Suppressor macrophage (primary cell): Measurements from ENCODE around the gene PPTC7.
"Not testable (repeated sequence)": the region's sequence is repeated elsewhere in the genome, so short reads cannot be mapped to it uniquely, and the experiment has no call there.

ENCODE experiments used
- DNase-seq, 4 experiments: peaks; one replicate each; pipeline ENCODE4 v3.0.0-alpha.2; 2020 to 2022

PPTC7 gene

DNA sequence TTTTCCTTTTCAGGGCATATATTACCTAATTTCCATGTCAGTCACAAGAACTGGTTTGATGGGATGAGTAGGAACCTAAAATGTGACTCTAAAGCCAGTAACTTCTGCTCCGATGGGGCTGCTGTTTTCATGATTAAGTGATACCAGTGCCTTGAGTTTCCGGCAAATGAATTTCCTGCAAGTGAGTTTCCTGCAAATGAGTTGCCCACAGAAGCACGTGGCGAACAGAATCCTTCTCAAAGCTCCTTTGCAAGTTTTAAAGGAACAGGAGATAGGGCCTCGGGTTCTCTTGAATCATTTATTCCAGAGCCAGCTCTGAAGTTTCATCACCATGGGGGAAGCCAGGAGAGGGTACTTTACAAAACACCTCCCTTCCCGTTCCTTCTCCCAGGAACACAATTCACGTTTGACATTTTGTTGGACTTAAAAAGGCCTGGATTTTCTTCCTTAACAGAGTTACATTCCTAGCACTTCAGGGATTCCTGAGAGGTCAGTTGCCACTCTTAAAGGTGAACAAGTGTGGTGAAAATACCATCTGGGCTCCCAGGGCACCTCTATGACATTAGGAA lies 2.2 kb upstream of the PPTC7 start:
- peak; percentile 72 to 89 (median 84) for DNase-seq

DNA sequence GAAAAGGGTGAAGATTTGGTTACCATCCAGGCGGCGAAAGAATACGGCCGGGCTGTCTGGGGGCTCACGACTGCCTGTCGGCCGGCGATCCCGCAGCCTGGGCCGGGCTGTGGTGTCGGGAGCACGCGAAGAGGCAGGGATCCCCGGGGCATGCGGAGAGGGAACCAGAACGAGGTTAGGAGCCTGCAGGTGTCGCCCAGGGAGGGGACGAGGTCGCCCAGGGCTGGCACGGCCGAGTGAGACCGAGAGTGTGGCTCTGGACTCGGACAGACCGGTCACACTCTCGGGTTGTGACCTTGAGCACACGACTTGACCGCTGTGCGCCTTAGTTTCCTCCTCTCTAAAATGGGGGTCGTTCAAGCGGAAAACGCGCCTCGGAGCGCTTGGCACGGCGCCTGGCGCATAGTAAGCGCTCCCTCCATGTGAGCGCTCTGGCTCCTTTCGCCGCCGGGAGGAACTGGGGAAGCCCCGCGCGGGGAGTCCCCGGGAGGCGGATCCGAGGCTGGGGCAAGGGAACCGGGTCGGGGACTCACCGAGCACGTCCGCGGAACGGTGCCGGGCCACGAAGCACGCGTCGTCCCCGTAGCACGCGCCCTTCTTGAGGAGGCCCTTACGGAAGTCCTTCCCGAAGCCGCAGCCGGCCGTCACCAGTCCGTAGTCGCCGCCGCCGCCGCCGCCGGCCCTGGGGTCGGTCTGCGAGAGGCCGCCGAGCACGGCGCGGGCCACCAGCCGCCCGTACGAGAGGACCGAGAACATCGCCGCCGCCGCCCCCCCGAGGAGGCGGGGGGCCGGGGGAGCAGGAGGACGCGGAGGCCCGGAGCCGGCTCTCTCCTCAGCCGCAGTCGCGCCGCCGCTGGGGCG lies 612 bp downstream of the PPTC7 start:
- peak; percentile 73 to 90 (median 80) for DNase-seq

DNA sequence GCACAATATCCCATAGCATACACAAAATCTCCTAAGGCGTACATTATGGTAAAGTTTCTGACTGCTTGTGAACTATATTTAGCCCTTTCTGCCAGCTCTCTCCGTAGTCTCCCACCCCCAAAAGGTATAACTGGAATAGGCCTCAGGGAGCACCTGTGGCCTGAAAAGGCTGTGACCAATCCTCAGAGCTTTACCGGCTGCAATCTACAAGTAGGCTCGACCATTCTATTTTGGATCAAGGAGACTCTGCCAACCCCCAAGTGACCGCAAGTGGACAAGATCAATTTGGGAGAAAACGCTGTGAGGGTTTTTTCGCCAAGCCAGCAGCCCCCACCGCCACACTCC lies 1.2 kb downstream of the PPTC7 start:
- DNase-seq, result no peak

DNA sequence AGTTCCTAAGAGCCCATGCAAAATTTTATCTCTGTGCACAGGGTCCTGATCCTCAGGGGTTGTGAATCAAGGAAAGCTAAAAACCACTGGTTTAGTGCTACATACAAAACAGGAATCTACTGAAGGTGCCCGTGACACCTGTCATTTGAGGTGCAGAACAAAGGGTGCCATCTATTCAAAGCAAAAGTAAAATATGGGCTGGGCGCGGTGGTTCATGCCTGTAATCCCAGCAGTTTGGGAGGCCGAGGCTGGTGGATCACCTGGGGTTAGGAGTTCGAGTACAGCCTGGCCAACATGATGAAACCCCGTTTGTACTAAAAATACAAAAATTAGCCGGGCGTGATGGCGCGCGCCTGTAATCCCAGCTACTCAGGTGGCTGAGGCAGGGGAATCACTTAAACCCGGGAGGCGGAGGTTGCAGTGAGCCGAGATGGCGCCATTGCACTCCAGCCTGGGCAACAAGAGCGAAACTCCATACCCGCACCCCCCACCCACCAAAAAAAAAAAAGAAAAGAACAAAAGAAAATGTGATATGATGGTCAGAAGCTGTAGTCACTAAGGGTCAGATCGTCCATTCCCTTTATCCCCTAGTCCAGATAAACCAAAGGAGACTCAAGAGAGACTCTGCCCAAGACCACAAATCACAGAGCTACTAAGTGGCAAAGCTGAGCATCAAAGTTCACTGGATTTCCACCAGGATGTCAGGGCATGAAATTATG lies 3.4 kb downstream of the PPTC7 start:
- no peak for DNase-seq

DNA sequence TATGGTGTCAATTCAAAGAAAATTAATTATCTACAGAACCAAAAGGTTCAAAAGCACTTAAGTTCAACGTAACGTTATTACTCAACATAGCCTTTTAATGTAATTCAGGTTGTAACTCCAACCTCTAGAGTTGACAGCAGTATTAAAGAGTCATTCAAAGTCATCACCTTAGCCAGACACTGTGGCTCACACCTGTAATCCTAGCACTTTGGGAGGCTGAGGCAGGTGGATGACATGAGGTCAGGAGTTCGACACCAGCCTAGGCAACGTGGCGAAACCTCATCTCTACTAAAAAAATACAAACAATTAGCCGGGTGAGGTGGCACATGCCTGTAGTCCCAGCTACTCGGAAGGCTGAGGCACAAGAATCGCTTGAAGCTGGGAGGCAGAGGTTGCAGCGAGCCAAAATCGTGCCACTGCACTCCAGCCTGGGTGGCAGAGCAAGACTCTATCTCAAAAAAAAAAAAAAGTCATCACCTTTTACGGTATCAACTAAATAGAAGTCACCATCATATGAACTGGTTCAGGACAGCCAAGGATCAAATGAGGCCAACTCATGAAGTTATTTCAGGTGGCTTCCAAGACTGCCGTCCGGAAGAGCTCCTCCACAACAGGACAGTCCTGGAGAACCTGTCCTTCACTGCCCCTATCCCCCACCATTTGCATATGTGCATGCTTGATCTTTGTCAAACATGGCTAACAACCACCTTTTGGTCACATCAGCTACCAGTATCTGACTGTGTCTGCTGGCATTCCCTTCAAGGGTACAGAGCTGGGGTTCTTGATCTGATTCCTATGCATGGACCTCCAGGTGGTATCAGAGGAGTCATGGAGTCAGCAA lies 4.2 kb downstream of the PPTC7 start:
- DNase-seq, result no peak

DNA sequence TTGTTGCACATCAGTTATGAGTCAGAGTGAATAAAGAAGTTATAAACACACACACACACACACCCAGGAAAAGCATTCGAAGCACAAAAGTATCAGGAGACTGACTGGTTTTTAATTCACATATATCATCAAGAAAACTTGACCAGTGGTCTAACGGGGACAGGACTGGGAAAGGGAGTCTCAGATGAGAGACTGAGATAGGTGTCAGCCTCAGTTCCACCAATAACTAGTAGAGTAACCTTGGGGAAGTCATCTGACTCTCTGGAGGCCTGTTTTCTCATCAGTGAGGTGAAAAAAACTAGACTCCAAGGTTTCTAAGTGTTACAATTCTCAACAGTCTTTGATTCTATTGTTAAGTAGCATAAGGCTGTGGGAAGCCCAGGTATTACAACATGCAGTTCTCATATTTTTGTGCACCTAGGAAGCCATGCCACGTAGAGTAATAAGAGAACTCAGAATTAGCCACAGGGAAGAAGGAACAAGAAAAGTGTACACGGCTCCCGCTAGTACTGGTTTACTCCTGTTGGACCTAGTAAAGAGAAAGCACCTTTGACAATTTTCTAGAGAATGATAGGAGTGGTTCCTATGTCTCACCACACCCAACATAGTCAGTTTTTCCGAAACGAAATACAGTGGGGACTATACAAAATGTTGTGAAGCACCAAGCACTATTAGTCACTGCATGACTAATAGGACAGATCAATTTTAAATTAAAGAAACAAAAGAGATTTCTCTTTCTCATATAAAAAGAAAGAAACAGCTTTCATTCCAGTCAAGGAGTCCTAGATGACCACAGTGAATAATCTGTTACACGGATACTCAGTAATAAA lies 5.0 kb downstream of the PPTC7 start:
- DNase-seq, result peak; percentile 40 to 83 (median 68)

DNA sequence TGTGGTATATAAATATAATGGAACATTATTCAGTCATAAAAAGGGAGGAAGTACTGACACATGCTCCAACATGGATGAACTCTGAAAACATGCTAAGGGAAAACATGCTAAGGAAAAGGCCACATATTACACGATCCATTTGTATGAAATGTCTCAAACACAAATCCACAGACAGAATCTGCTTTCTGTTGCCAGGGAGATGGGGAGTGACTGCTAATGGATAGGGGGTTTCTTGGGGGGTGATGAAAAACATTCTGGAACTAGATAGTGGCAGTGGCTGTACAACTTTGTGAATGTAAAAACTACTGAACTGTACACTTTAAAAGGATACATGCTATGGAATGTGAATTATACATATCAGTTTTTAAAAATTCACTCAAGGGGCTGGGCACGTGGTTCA lies 6.6 kb downstream of the PPTC7 start:
- no peak for DNase-seq

DNA sequence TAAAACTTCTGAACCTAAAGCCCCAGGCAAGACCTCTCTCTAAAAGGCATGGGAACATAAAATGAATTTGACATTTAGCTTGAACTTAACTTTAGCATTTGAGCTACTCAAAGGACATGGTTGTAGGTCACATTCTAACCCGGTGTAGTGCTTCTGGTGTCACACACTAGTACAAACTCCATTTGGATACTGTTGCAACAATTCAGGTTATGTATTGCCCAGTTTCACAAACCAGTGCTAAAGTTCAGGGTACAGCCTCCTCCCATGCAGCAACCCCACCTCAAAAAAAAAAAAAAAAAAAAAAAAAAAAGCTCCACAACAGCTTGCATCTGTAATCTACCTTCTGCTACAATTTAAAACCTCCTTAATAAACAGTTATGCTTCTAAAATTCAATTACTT lies 7.8 kb downstream of the PPTC7 start:
- DNase-seq, result peak in 2 of 4 experiments; percentile 46 to 54

DNA sequence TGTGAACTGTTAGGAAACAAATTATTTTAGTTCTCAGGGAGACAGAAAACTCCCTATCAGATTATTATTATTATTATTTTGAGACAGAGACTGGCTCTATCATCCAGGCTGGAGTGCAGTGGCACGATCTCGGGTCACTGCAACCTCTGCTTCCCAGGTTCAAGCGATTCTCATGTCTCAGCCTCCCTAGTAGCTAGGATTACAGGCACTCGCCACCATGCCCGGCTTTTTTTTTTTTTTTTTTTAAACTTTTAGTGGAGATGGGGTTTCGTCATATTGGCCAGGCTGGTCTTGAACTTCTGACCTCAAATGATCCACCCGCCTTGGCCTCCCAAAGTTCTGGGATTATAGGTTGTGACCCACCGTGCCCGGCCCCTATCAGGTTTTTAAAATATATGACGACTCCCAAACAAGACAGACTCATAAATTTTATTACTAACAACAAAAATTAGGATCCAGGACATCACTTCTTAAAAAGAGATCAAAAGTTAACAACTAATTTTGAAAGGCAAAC lies 8.3 kb downstream of the PPTC7 start:
- DNase-seq, result not testable (repeated sequence)

DNA sequence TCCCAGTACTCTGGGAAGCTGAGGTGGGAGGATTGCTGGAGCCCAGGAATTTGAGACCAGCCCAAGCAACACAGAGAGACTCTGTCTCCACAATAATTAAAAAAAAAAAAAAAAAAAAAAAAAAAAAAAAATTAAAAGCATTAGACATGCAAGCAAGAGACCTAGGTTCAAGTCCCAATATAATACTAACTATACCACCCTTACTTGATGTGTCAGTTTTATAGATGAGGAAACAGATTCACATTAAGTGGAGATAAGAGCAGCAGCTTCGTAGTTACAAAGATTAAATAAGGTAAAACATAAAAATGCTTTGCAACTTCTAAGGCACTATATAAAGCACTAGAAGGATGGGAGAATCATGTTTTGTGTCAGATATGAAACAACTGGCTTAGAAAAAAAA lies 9.1 kb downstream of the PPTC7 start:
- DNase-seq, result no peak

DNA sequence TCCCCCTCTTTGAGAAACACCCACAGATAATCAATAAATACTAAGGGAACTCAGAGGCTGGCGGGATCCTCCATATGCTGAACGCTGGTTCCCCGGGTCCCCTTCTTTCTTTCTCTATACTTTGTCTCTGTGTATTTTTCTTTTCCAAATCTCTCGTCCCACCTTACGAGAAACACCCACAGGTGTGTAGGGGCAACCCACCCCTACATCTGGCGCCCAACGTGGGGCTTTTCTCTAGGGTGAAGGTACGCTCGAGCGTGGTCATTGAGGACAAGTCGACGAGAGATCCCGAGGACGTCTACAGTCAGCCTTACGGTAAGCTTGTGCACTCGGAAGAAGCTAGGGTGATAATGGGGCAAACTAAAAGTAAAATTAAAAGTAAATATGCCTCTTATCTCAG lies 12.3 kb downstream of the PPTC7 start:
- not testable (repeated sequence) for DNase-seq

DNA sequence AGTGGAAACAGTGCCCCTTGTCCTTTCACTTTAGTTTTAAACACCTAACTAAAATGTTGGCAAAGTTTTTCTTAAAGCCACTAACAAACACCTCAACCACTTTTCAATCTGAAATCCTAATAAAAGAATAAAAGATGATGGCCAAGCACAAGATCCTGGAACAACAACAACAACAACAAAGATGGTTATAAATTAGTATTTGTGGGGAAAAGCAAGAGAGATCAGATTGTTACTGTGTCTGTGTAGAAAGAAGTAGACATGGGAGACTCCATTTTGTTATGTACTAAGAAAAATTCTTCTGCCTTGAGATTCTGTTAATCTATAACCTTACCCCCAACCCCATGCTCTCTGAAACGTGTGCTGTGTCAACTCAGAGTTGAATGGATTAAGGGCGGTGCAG lies 13.3 kb downstream of the PPTC7 start:
- not testable (repeated sequence) for DNase-seq

DNA sequence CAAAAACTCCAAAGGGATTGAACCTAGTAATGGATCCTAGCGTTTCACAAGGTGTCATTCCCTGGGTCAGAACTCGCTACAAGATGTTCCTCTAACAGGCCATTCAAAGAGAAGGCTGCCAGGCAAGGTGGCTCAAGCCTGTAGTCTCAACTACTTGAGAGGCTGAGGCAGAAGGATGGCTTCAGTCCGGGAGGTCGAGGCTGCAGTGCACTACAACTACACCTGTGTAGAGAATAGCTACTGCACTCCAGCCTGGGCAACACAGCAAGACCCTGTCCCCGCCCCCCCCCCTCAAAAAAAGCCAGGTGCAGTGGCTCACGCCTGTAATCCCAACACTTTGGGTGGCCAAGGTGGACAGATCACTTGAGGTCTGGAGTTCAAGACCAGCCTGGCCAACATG lies 14.4 kb downstream of the PPTC7 start:
- DNase-seq, result no peak

DNA sequence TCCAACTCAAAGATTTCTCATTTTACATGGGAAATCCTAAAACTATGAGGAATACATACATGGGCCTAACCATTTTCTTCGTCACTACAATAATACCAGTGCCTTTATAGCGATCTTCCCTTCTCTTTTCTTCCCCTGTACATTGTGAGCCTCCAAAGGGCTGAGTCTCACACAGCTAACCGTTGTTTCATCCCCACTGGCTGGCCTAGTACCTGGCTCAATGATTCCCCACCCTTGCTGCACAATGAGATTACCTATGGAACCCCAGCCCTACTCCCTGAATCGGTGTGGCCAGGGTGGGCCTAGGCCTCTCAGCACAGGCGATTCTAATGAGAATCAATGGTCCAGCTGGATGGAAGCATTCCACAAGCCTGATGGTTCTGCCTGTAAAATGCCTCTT lies 16.1 kb downstream of the PPTC7 start:
- DNase-seq, result no peak

DNA sequence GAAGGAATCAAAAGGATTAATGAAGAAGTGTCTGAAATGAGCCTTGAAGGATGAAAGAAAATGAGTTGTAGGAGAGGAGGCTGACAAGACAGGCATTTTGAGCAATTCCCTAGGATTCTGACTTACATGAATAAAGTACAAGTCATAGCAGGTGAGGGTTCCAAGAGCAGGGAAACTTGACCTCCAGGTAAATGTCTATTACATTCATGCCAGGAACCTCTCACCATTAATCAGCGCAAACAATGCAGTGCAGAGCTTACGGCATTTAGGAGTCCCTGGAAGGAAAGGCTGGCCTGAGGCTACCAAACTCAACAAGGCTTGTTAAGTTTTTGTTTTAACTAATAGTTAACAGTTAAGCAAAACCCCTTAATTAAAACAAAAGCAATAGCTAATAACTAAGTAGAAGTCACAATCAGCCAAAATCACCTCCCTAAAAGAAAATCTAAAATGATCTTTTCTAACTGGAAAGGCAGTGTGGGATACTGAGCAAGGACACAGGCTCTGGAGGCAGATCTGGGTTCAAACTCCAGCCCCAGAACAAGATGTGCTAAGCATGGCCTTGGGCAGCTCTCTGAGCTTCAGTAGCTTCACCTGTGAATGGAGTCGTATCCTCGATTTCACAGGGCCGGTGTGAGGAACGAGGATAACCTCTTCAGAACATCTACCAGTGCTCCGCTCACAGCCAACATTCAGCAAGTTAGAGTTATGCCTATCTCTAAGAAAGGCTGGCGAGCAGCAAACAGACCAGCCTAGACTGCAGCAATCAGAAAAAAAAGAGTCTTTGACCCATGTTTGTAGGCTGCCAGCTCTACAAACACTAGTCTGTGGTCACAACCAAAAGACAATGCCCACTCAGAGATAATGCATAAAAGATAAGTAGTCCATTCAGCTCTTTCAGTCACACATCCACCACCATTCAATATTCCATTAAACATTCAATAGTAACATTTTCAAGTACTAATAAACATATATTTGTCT lies 16.9 kb downstream of the PPTC7 start:
- DNase-seq, result no peak

DNA sequence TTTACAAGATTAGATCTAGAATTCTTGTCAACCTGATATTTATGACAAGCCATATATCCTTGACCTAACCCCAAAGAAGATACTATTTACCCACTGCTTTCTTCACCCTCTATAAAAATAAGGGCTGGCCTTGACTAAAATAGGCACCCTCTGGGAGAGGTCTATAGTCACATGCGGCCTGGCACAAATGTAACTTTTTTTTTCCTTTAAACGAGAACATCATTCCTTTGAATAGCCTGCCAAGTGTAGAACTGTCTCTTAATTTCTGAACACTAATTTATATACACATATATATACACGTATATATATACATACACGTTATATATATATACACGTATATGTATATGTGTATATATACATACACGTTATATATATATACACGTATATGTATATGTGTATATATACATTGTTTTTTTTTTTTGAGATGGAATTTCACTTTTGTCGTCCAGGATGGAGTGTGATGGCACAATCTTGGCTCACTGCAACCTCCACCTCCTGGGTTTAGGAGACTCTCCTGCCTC lies 18.6 kb downstream of the PPTC7 start:
- DNase-seq, result no peak

DNA sequence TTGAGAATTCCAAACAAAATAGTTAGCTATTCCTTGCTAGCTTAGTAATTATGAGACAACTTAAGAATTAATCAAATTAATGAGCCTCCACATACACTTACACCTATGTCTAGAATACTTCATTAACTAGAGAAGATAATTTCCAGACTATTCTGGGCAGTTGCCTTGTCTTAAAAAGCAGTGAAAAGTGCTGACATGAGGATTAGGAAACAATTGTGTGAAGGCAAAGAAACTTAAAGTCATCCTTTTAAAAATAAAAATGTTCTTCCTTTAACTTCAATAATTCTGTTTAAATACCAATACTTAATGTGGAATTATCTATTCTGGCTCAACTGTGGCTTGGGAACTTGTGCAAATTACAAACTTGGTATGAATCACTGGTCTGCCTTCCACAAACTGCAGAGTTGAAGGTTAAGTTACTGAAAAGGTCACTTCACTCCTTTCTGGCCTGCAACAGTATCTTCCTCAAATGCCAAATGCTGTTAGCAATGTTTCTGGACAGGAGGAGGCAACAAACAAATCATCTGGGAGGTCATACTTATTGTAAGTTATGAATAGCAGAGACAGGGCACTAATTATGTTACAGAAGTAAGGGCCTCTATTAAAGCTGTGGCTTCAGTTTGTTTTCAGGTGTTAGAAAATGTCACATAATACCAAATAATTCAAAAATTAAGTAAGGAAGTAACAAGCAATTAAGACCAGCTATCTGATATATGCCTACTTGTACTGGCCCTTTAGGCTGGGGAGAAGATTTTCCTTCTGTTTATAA lies 19.2 kb downstream of the PPTC7 start:
- peak; percentile 60 to 88 (median 74) for DNase-seq

DNA sequence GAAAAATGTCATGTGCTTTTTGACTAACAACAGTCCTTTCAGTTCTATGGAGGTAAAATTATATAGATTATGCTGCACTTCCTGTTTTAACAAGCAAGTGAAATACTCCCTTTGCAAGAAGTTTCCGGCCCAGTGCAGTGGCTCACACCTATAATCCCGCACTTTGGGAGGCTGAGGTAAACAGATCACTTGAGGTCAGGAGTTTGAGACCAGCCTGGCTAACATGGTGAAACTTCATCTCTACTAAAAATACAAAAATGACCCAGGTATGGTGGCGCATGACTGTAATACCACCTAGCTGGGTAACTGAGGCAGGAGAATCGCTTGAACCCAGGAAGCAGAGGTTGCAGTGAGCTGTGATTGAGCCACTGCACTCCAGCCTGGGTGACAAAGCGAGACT lies 20.7 kb downstream of the PPTC7 start:
- DNase-seq, result peak in 3 of 4 experiments; percentile 26 to 33 (median 31)

DNA sequence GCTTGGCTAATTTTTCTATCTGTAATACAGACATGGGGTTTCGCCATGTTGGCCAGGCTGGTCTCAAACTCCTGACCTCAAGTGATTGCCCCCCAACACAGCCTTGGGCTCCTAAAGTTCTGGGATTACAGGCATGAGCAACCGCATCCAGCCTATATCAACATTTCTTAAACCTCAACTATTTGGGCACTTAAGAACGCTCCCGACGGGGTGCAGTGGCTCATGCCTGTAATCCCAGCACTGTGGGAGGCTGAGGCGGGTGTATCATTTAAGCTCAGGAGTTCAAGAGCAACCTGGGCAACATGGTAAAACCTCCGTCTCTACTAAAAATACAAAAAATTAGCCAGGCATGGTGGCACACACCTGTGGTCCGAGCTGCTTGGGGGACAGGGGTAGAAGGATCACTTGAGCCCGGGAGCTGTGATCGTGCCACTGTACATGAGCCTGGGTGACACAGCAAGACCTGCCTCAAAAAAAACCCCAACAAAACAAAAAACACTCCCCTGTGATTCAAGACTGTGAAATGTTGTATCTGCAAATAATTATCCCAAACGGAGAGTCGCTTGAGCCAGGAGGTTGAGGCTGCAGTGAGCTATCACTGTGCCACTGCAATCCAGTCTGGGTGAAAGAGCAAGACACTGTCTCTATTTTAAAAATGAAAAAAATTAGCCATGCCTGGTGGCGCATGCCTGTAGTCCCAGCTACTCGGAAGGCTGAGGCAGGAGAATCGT lies 21.5 kb downstream of the PPTC7 start:
- no peak for DNase-seq
